Stimulated activated CD8-positive, alpha-beta memory T cell treated with anti-CD3 and anti-CD28 coated beads, Interleukin-7, amount 100 ng/mL, for 24 hours (primary cell): Measurements from ENCODE around the gene NCK1.

Experiments used
- DNase-seq: peaks from one replicate; pipeline ENCODE4 v3.0.0-alpha.2; 2020; ENCODE audit warnings: low read depth

NCK1 gene

DNA sequence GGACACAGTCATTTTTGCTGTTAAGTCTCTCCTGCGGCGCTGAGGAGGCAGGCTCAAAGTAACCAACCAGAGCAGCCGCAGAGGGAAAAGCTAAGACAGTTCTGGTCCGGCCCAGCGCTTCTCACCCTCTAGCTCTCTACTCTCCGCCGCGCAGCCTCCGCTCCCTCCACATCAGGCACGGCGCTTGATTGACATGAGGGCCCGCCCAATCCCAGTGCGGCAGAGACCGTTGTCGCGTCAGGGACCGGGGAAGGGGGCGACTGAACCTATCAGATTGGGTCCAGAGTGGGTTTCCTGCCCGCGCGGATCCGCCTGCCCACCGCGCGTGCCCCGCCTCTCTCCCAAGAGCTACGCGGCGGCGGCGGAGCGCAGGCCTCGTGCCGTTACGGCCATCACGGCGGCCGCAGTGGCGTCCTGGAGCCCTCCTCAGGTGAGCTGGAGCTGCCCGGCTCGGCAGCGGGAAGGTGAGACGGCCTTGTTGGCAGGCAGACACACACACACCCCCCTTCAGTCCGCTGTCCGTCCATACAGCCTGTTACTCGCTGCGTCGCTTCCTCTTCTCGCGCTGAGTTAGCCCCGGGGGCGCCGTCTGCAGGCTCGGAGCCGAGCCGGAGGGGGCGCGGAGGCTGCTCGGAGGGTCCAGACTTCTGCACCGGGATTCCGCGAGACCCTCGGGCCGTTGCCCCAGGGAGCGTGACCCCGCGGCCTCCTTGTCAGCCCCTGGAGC lies at the start of gene NCK1:
Gene NCK1 (plus strand): TSS at position 319 of the 727 bp plus-strand sequence. CDS start 65,794 bp downstream, outside the sequence.
- peak; percentile 98 for DNase-seq

- DNase-seq, result no peak
Measured at GRCh38 chr3:136817448-136817847, 44.6 kb upstream of the NCK1 start.

DNA sequence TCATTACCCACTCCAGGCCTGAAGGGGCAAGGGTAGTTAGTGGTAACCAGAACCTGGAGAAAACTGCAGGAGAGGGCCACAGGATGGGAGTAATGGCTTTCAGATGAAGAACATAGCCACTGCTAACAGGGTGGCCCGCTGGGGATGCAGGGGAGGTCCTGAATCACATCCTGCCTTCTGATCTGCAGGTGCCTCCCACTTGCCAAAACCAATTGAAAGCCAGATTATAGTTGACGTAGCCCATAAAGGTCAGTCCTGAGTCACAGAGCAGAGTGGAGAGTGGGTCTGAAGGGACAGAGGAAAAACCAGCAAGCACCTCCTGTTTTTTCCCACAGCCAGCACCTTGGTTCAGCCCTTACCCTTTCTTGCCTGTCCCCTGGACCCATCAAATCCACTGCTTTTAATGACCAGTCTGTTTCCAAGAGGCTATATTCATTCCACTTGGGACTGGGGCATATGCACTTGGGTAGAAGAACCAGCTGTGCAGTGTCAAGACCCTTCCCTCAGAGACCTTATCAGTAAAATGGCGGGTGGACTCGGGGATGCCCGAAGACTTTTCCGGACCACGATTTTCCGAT lies 43.7 kb upstream of the NCK1 start:
- no peak for DNase-seq

- DNase-seq, result no peak
Measured at GRCh38 chr3:136818769-136819391, 43.1 kb upstream of the NCK1 start, which contains the start of gene SLC35G2. Gene SLC35G2 (plus strand): TSS chr3:136819126. CDS start chr3:136854461, 35,335 bp downstream.

DNA sequence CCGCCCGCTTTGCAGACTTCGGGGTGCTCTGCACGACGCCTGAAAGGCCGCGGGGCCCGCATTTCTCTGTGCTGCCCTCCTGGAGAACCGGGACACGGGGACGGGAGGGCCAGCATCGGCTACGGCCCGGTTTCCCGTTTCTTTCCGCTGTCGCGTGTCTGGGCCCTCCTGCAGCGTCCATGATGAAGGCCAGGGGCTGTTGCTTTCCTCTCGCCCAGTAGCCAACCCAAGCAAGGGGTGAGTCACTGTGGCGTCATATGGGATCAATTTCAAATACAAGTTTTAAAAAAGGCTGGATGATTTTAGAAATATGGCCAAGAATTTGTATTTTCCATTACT lies 42.6 kb upstream of the NCK1 start:
- DNase-seq, result no peak

DNA sequence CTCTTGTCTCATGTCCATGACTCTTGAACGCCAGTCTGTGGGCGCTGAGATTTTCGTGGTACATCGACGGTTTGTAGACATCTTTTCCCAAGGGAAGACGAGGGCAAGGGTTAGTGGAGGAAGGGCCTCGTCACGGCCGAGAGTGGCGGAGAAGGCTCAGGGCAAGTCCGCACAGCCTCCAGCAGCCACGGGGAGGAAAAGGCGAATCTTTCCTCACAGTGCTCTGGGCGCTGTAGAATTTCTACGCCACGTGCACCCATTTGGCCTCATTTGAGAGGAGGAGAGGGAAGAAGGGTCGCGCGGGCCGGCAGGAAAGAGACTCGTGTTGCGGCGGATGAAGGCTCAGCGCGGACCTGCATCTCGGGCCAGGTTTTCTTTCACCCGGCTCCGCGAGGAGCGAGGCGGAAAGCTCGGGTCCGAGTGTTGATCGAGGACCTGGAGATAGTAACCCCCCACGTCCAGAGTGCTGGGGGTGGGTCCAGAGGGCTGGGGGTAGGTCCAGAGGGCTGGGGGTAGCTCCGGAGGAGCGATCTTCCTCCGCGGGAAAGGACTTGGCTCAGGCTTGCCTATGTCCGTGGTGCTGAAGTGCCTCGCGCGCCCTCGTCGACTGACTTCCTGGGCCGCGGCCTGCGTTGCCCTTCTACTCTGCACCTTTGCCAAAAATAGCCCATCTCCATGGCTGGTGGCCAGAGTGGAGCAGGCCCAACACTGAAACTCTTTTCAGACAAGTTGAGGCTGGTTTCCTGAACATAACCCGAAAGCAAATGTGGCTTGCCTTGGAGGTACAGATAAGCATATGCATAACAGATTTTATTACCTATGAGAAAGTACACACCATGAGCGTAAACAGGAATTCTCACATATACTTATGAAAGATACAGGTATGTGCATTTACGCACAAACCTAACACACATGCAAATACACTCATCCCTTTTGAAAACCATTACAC lies 42.0 kb upstream of the NCK1 start:
- DNase-seq, result no peak

DNA sequence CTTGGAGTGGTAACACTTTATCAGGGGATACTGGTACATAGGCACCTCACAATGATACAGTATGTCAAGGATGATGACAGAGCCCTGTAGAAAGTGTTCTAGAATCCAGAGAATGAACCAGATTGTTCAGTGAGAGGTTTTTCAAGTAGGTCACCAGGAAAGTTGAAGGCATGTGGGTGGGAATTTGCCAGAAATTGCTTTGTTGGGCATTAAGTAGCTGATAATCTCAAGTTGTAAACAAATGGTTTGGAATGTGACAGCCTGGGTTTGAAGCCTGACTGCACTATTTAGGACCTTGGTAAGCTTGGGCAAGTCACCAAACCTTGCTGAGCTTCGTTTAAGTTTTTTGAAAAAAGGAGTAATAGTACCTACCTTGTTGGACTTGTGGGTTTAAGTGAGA lies 30.5 kb upstream of the NCK1 start:
- DNase-seq, result no peak

DNA sequence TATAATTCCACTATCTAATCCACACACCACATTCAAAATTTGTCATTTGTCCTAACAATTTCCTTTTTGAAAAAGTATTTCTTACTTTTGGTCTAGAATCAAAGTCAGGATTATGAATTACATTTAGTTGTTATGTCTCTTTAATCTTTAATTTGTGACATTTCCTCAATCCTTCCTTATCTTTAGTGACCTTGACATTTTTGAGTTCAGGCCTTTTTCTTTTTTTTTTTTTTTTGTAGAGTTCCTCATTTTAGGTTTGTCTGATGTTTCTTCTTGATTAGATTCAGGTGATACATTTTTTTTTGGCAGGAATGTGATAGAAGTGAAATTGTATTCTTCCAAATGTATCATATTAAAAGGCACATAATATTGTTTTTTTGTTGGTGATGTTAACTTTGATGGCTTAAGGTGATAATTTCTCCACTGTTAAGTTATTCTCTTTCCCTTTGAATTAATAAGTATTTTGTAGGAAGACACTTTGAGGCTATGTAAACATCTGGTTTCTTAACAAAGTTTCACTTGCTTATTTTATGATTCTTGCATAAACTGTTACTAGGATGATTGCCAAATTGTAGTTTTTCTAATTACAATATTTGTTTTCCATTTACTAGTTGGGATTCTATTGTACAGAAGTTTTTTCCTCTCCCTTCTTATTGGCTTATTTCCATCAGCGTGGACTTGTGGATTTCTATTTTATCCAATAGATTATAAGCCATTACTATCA lies 26.8 kb upstream of the NCK1 start:
- DNase-seq, result no peak

DNA sequence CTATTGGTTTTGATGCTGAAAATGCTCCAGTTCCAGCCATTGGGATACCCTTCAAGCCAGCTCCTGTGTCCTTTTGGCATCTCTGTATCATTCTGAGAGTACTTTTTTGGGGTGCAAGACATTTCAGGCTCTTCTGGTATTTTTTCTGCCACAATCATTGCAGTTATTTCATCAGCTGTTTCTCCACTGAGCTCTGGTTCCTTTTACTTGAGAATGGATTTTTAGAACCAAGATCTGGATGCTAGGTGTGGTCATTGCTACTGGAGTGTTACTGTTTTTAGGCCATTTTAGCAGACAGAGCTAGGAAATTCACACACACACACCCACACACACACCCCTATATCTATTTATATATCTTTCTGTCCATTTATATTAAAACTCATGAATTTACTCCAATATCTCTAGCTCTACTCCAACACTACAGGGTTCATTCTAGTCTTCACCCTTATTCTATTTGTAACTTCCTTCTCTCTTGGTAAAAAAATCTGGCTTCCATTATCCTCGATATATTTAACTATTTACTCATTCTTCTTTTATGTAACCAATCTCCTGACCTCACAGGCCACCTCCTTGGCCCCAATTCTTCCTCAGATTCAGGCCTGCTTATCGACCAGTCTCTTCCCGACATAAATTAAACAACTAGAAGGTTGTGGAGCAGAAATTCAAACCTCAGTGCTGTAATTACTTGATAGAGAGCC lies 26.0 kb upstream of the NCK1 start:
- DNase-seq, result no peak

DNA sequence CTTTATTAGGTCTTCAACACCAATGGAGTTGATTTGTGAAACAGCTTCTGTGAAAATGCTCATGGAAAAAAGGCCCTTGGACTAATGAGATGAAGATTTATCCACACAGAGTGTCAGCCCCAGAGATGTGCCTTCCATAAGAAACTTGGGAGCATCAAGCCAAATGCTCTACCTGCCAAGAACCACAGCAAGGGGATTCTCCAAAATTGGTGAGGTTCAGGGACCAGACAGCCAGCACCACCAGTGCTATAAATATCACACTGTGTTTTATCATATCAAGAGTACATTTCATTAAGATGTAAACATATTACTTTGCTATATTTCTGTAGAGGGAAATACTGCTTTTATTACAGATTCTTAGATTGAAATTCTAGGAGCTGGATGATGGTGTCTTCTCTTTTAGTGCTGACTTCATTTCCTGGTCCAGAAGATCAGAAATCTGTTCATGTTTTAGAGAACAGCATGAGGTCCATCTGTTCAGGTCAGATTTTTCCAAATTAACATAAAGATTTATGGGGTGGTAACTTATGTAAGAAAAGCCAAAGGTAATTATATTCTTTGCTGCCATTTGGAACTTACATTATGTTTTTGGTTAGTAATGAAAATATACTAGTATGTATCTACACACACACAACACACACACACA lies 25.4 kb upstream of the NCK1 start:
- DNase-seq, result no peak

GRCh38 chr3:136838641-136839555 lies 23.1 kb upstream of the NCK1 start:
- no peak for DNase-seq

- no peak for DNase-seq
Measured at GRCh38 chr3:136839556-136839931, 22.5 kb upstream of the NCK1 start.

DNA sequence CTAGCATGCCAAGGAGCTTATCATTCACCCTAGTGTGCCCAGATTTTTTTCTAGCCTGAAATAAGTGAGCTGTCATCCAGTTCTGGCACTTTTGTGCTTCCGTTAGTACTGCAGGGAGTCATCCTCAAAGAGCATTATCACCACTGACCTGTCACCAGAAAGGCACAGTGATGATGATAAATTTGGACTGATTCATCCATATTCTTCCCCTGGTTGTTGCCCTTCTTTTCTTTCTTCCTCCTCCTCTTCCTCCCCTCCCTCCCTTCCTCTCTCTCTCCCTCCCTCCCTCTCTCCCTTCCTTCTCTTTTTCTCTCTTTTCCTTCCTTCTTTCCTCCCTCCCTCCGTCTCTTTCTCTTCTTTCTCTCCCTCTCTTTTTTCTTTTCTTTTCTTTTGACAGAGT lies 21.8 kb upstream of the NCK1 start:
- DNase-seq, result no peak

DNA sequence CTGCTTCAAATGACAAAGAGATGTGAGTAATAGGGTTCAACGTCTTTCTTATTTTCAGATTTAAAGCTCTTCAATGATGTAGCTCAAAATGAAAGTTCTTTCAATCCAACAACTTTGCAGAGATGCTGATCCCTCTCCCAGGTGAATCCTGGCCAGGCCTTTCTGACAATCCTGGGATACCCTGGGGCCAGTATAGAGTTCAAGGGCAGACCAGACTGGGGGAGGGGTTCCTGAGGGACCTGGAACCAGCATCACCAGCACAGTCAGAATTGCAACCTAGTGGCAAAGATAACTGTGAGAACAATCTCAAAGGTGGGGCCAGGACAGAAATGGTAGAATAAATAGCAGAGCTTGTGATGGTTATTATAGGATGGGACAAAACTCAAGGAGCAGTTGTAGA lies 19.7 kb upstream of the NCK1 start:
- DNase-seq, result no peak

DNA sequence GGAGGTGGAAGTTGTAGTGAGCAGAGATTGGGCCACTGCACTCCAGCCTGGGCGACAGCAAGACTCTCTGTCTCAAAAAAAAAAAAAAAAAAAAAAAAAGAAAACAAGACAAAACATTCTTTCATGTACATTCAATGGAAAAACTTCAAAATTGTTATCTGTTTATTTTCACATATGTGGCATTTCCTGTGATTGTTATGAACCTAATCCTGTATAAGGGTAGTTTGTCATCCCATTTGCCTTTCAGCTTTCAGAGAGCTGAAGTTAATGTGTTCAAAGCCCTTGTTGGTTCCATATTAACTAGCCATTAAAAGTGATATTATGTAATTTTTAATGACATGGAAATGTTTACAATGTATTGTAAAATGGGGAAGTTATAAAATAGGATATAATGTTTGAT lies 17.3 kb upstream of the NCK1 start:
- no peak for DNase-seq

DNA sequence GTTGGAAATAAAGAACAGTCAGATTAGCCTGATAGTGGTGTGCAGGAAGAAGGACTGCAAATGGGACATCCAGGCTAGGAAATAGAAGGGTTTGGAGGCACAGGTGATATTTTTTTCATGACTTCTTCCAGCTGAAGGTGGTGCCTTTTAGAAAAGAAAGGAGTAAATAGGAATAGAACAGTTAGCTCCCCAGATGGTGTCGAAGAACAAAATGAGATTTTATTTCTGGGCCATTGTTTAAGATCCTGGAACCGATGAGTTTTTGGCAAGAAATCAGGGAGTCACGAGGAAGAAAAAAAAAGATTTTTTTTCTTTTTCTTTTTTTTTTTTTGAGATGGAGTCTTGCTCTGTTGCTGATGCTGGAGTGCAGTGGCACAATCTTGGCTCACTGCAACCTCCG lies 9.8 kb upstream of the NCK1 start:
- DNase-seq, result no peak

GRCh38 chr3:136856665-136857064 lies 5.3 kb upstream of the NCK1 start:
- DNase-seq, result no peak

- DNase-seq, result no peak
Measured at GRCh38 chr3:136858381-136858780, 3.6 kb upstream of the NCK1 start.

- no peak for DNase-seq
Measured at GRCh38 chr3:136860541-136860940, 1.5 kb upstream of the NCK1 start.
